H9 (cell line): Measurements from ENCODE around the gene EPB41L4B. TPM values are rescaled to one million over a fixed set of nuclear protein-coding genes. Genes with fewer than 3 reads are reported as not detected.

Experiments used
- DNase-seq: peaks from one replicate; pipeline ENCODE4 v3.0.0-alpha.2; 2017
- H2AFZ ChIP-seq: one replicate; pipeline ENCODE4 v1.6.1; 2013; ENCODE audit warnings: mild to moderate bottlenecking, low read length, control low read depth, moderate library complexity
- H2AK5ac ChIP-seq: 2 replicates; pipeline ENCODE4 v1.6.1; 2013; ENCODE audit warnings: low read length, control low read depth, mixed read lengths; ENCODE audit not compliant: insufficient read length
- H2BK120ac ChIP-seq: one replicate; pipeline ENCODE4 v1.6.1; 2013; ENCODE audit warnings: low read depth, mild to moderate bottlenecking, low read length, control low read depth, inconsistent platforms; ENCODE audit not compliant: poor library complexity, severe bottlenecking
- H2BK12ac ChIP-seq: 2 replicates; pipeline ENCODE4 v1.6.1; 2013; ENCODE audit warnings: low read length, control low read depth, mixed read lengths, low read depth; ENCODE audit not compliant: insufficient read length
- H2BK15ac ChIP-seq: 2 replicates; pipeline ENCODE4 v1.6.1; 2013; ENCODE audit warnings: low read depth, low read length, control low read depth
- H2BK20ac ChIP-seq: one replicate; pipeline ENCODE4 v1.6.1; 2013; ENCODE audit warnings: low read depth, mild to moderate bottlenecking, low read length, control low read depth, inconsistent platforms; ENCODE audit not compliant: poor library complexity, severe bottlenecking
- H2BK5ac ChIP-seq: 2 replicates; pipeline ENCODE4 v1.6.1; 2013; ENCODE audit warnings: low read length, control low read depth, mixed read lengths; ENCODE audit not compliant: insufficient read length
- H3K14ac ChIP-seq: 2 replicates; pipeline ENCODE4 v1.6.1; 2013; ENCODE audit warnings: low read length, control low read depth; ENCODE audit not compliant: insufficient read depth
- H3K18ac ChIP-seq: 2 replicates; pipeline ENCODE4 v1.6.1; 2013; ENCODE audit warnings: low read depth, mild to moderate bottlenecking, mixed read lengths, low read length, control low read depth; ENCODE audit not compliant: insufficient read length
- H3K23ac ChIP-seq: 2 replicates; pipeline ENCODE4 v1.6.1; 2013; ENCODE audit warnings: low read length, control low read depth, mixed read lengths, low read depth; ENCODE audit not compliant: insufficient read length
- H3K23me2 ChIP-seq: 2 replicates; pipeline ENCODE4 v1.6.1; 2013; ENCODE audit warnings: low read depth, mild to moderate bottlenecking, mixed read lengths, low read length, control low read depth; ENCODE audit not compliant: insufficient read length, poor library complexity, severe bottlenecking
- H3K27ac ChIP-seq: 2 replicates; pipeline ENCODE4 v1.5.1; 2013; ENCODE audit warnings: low read length, control low read depth, mixed read lengths, low read depth; ENCODE audit not compliant: insufficient read length
- H3K27me3 ChIP-seq: 2 replicates; pipeline ENCODE4 v1.6.1; 2013; ENCODE audit warnings: low read length, control low read depth, inconsistent platforms; ENCODE audit not compliant: insufficient read depth
- H3K4ac ChIP-seq: 2 replicates; pipeline ENCODE4 v1.6.1; 2013; ENCODE audit warnings: low read depth, mild to moderate bottlenecking, control low read depth, inconsistent platforms, low read length, moderate library complexity
- H3K4me1 ChIP-seq: 2 replicates; pipeline ENCODE4 v1.6.1; 2013; ENCODE audit warnings: low read length, control low read depth, inconsistent platforms; ENCODE audit not compliant: insufficient read depth
- H3K4me2 ChIP-seq: 2 replicates; pipeline ENCODE4 v1.6.1; 2013; ENCODE audit warnings: low read length, control low read depth, mixed read lengths; ENCODE audit not compliant: insufficient read length, insufficient read depth
- H3K56ac ChIP-seq: 2 replicates; pipeline ENCODE4 v1.6.1; 2013; ENCODE audit warnings: low read depth, mild to moderate bottlenecking, mixed read lengths, low read length, control low read depth; ENCODE audit not compliant: insufficient read length
- H3K79me1 ChIP-seq: 2 replicates; pipeline ENCODE4 v1.6.1; 2013; ENCODE audit warnings: low read depth, mild to moderate bottlenecking, moderate library complexity, low read length, control low read depth, inconsistent platforms; ENCODE audit not compliant: insufficient read depth, poor library complexity, severe bottlenecking
- H3K79me2 ChIP-seq: 2 replicates; pipeline ENCODE4 v1.6.1; 2013; ENCODE audit warnings: low read length, control low read depth, inconsistent platforms; ENCODE audit not compliant: insufficient read depth
- H3K9ac ChIP-seq: 2 replicates; pipeline ENCODE4 v1.6.1; 2013; ENCODE audit warnings: low read length, control low read depth, mixed read lengths; ENCODE audit not compliant: insufficient read length; ENCODE audit errors: extremely low read depth
- H3K9me3 ChIP-seq: one replicate; pipeline ENCODE4 v1.6.1; 2013; ENCODE audit warnings: low read depth, low read length, inconsistent platforms; ENCODE audit not compliant: control insufficient read depth
- H3T11ph ChIP-seq: one replicate; pipeline ENCODE4 v1.6.1; 2013; ENCODE audit warnings: mild to moderate bottlenecking, low read length, control low read depth, inconsistent platforms
- H4K20me1 ChIP-seq: one replicate; pipeline ENCODE4 v1.6.1; 2013; ENCODE audit not compliant: control insufficient read depth, insufficient read length, insufficient read depth
- H4K5ac ChIP-seq: 2 replicates; pipeline ENCODE4 v1.6.1; 2013; ENCODE audit warnings: low read depth, mild to moderate bottlenecking, mixed read lengths, low read length, control low read depth; ENCODE audit not compliant: insufficient read length
- H4K8ac ChIP-seq: replicated peaks from 2 replicates; pipeline ENCODE4 v1.6.1; 2013; ENCODE audit warnings: low read length, control low read depth, mixed read lengths, low read depth; ENCODE audit not compliant: insufficient read length
- H4K91ac ChIP-seq: 2 replicates; pipeline ENCODE4 v1.6.1; 2013; ENCODE audit warnings: low read depth, mild to moderate bottlenecking, moderate library complexity, mixed read lengths, low read length, control low read depth; ENCODE audit not compliant: insufficient read length
- H3K27ac Mint-ChIP-seq, 3 experiments: 2 replicates in 2 of 3; 3 replicates in 1 of 3; pipeline ENCODE4 v1.8.0; 2020 to 2021; ENCODE audit warnings: mixed read lengths in 3 of 3, mild to moderate bottlenecking in 1 of 3, moderate library complexity in 1 of 3
- H3K27me3 Mint-ChIP-seq: 2 replicates; pipeline ENCODE4 v1.8.0; 2021; ENCODE audit warnings: low read depth, mild to moderate bottlenecking, moderate library complexity, mixed read lengths
- H3K36me3 Mint-ChIP-seq, 3 experiments: 2 replicates in 2 of 3; 3 replicates in 1 of 3; pipeline ENCODE4 v1.8.0; 2020 to 2021; ENCODE audit warnings: low read depth in 3 of 3, mixed read lengths in 3 of 3; ENCODE audit not compliant: insufficient read depth in 1 of 3
- H3K4me1 Mint-ChIP-seq, 2 experiments: 2 replicates each; pipeline ENCODE4 v1.8.0; 2020; ENCODE audit warnings: mixed read lengths in 2 of 2
- H3K4me3 Mint-ChIP-seq, 2 experiments: 2 replicates in 1 of 2; 3 replicates in 1 of 2; pipeline ENCODE4 v1.8.0; 2020 to 2021; ENCODE audit warnings: mild to moderate bottlenecking in 2 of 2, mixed read lengths in 2 of 2, moderate library complexity in 1 of 2
- H3K9me3 Mint-ChIP-seq, 2 experiments: 2 replicates in 1 of 2; 3 replicates in 1 of 2; pipeline ENCODE4 v1.8.0; 2020; ENCODE audit warnings: mild to moderate bottlenecking in 2 of 2, mixed read lengths in 2 of 2, moderate library complexity in 1 of 2
- WGBS: extraction: QIAGEN DNeasy Blood & Tissue Kit; methylation state at CpG from one replicate; pipeline ENCODE4 v1.1.7; 2013; ENCODE audit warnings: missing lambda C conversion rate, low lambda C conversion rate, mixed read lengths; ENCODE audit not compliant: insufficient read length; ENCODE audit errors: extremely low coverage; 5-methylcytosine and 5-hydroxymethylcytosine counted together
- total RNA-seq: library from RNA; stranded (reverse); gene quantifications from 2 replicates; pipeline ENCODE4 v1.2.1, GENCODE V29; 2021
- TF ChIP-seq, protein P1 (sequence below): fragments of 200-600 bp; sonication (generic); conservative IDR thresholded peaks from 3 replicates; pipeline ENCODE4 v1.8.0; 2021; ENCODE audit warnings: antibody characterized with exemption, mild to moderate bottlenecking

EPB41L4B gene
- total RNA-seq, 1 experiment from 2014 or later, result 18.9 TPM

DNA sequence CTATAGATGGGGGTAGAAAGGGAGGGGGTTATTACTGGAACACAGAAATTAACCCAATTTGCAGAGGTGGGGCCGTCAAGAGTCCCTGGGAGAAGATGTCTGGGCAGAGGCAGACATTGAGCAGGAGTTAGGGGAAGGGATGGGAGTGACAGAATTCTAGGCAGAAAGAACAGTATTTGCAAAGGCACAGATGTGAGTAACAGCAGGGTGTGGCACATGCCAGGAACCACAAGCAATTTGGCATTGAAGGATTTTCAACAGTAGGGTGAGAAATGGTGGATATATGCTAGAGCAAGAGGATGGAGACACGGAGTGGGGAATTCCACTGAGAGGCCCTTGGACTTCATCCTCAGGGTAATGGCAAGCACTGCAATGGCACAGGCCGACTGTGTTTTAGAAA, 82.2 kb downstream of the EPB41L4B start:
- Mint-ChIP-seq H3K27ac (no peak overlapping the region), H3K9me3 (no peaks in the 10 kb centered on the region), H3K27me3 (no peaks in the 10 kb centered on the region), H3K36me3 (peaks cover 10 to 33% (median 19%) of the 10 kb centered on the region in 3 experiments; a peak in 6 of 7 replicates), H3K4me3 (no peak overlapping the region), H3K4me1 (peaks cover 10 to 12% of the 10 kb centered on the region in 2 experiments)
- Histone ChIP-seq H3K79me1 (no peaks in the 10 kb centered on the region), H4K91ac (no peak overlapping the region), H2BK5ac (no peak overlapping the region), H4K8ac (no peak overlapping the region), H2BK15ac (no peak overlapping the region), H2BK120ac (no peak overlapping the region), H3T11ph (no peak overlapping the region), H3K9ac (no peak overlapping the region), H3K23ac (no peak overlapping the region), H2BK12ac (no peak overlapping the region), H3K27me3 (no peaks in the 10 kb centered on the region), H3K23me2 (no peaks in the 10 kb centered on the region), H4K5ac (no peak overlapping the region), H2AFZ (no peak overlapping the region), H4K20me1 (no peaks in the 10 kb centered on the region), H3K27ac (no peak overlapping the region), H3K4me2 (no peak overlapping the region), H3K4ac (no peak overlapping the region), H2BK20ac (no peak overlapping the region), H3K14ac (no peak overlapping the region), H3K9me3 (no peaks in the 10 kb centered on the region), H3K56ac (no peak overlapping the region), H3K18ac (no peak overlapping the region), H3K4me1 (peaks cover 3% of the 10 kb centered on the region; the same call in 1 of the 2 replicates), H3K79me2 (no peaks in the 10 kb centered on the region), H2AK5ac (no peak overlapping the region)
- TF ChIP-seq, protein P1, sequence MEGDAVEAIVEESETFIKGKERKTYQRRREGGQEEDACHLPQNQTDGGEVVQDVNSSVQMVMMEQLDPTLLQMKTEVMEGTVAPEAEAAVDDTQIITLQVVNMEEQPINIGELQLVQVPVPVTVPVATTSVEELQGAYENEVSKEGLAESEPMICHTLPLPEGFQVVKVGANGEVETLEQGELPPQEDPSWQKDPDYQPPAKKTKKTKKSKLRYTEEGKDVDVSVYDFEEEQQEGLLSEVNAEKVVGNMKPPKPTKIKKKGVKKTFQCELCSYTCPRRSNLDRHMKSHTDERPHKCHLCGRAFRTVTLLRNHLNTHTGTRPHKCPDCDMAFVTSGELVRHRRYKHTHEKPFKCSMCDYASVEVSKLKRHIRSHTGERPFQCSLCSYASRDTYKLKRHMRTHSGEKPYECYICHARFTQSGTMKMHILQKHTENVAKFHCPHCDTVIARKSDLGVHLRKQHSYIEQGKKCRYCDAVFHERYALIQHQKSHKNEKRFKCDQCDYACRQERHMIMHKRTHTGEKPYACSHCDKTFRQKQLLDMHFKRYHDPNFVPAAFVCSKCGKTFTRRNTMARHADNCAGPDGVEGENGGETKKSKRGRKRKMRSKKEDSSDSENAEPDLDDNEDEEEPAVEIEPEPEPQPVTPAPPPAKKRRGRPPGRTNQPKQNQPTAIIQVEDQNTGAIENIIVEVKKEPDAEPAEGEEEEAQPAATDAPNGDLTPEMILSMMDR, result no peak
- no peak for DNase-seq
- WGBS, result no CpG with 5 or more reads among the region's 3 CpGs
